Activated T-helper 2 cell treated with anti-CD3 and anti-CD28 coated beads, Interferon-gamma antibody, Interleukin-2, Interleukin-4, amounts not matched to agents 10 μg/mL and 5 μg/mL and 100 μg/mL, durations not matched to agents 14 hours and 24 hours and 36 hours (primary cell): ENCODE measurements around the gene AGBL3. TPM values are rescaled to one million over a fixed set of nuclear protein-coding genes. Genes with fewer than 3 reads are reported as not detected.
A peak's percentile ranks its signal among the peaks of the same experiment; 100 is the strongest.

ENCODE experiments used
- DNase-seq: peaks from one replicate; pipeline ENCODE4 v3.0.0; 2021; ENCODE audit warnings: low spot score
- H3K27ac Mint-ChIP-seq: one replicate; pipeline ENCODE4 v1.8.0; 2021; ENCODE audit warnings: mixed read lengths
- H3K27me3 Mint-ChIP-seq: one replicate; pipeline ENCODE4 v1.8.0; 2021; ENCODE audit warnings: low read depth, mixed read lengths
- H3K36me3 Mint-ChIP-seq: one replicate; pipeline ENCODE4 v1.8.0; 2021; ENCODE audit warnings: low read depth, mixed read lengths
- H3K4me1 Mint-ChIP-seq: one replicate; pipeline ENCODE4 v1.8.0; 2021; ENCODE audit warnings: low read depth, mixed read lengths
- H3K4me3 Mint-ChIP-seq: one replicate; pipeline ENCODE4 v1.8.0; 2021; ENCODE audit warnings: low read depth, mild to moderate bottlenecking, moderate library complexity, mixed read lengths
- H3K9me3 Mint-ChIP-seq: one replicate; pipeline ENCODE4 v1.8.0; 2021; ENCODE audit warnings: mixed read lengths
- intact Hi-C: fragments of 100-400 bp; cut with micrococcal nuclease; formaldehyde crosslinking; loops from one replicate; pipeline ENCODE4 v1.15.1; 2023
- total RNA-seq: library from RNA; stranded (reverse); gene quantifications from 2 replicates; pipeline ENCODE4 v1.2.3, GENCODE V29; 2022

The AGBL3 gene
- total RNA-seq, 1 donor from 2014 or later: 3.9 TPM

DNA sequence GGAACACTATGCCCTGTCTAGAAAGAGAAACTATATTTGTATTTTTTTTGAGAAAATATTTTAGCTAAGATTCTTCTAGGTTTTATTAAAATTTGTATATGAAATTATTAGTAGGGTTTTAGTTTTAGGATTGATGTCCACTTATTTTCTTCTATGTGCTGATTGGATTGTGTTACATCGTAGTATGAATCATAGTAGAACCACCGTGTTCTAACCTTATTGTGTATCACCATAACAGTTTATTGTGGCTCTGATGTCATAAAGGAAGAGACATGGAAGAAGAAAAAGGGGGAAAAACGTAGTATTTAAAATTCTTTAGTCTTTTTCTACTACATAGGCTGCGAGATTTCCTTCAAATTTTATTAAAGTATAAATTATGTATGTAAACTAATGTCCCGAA lies 1.9 kb downstream of the AGBL3 start:
- H3K27me3 Mint-ChIP-seq: no peaks in the 10 kb centered on the region
- no peak overlapping the region for H3K27ac Mint-ChIP-seq
- no peak for DNase-seq
- no peaks in the 10 kb centered on the region for H3K9me3 Mint-ChIP-seq
- peaks cover 28% of the 10 kb centered on the region for H3K36me3 Mint-ChIP-seq
- H3K4me3 Mint-ChIP-seq: no peak overlapping the region
- peaks cover 42% of the 10 kb centered on the region for H3K4me1 Mint-ChIP-seq
- intact Hi-C loops: loop anchor here (5.0 to 10.0 kb wide), 2 partner anchors 224 to 553 kb away; partner anchors contain the start of gene WDR91

DNA sequence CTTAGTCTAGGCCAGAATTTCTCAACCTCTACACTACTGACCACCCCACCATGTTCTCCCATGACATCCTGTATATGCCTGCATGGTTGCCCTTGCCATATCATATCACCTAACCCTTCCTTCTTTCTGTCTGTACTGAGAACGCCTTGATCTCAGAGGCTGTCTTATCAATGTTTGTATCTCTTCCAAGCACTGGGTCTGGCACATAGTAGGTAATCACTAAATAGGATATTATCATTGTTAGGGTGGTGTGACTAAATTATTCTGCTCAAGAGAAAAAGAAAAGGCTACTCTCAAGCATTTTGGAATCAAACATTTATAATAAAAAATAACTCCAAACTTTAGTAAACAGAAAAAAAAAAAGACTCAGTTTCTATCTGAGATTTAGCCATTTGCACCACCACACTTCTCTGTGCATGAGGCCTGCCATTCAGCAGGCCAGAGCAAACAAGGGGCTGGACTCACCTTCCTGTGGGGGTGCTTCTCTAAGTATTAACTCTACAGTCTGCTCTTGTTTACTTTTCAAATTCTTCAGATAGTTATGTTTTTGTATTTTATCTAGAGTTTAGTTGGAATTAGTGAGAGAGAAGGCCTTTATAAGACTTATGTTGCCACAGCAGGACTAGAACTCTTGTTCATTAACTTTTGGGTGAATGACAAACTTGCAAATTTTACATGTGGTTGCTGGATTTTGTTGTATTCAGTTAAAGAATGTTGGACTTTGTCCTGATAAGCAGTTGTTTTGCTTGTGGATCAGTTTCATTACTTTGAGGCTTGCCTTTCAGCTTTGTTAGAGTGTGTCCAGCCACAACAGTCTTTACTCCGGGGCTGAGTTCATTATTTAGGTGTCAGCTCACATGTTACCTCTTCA lies 5.4 kb downstream of the AGBL3 start:
- peaks cover 44% of the 10 kb centered on the region for H3K4me1 Mint-ChIP-seq
- intact Hi-C loops: no loop called here
- no peaks in the 10 kb centered on the region for H3K27me3 Mint-ChIP-seq
- peaks cover 42% of the 10 kb centered on the region for H3K36me3 Mint-ChIP-seq
- DNase-seq: no peak
- no peaks in the 10 kb centered on the region for H3K9me3 Mint-ChIP-seq
- H3K4me3 Mint-ChIP-seq: no peak overlapping the region
- H3K27ac Mint-ChIP-seq: no peak overlapping the region

GRCh38 chr7:134992626-134993179 lies 6.4 kb downstream of the AGBL3 start:
- H3K4me3 Mint-ChIP-seq: no peak overlapping the region
- DNase-seq: no peak
- no peaks in the 10 kb centered on the region for H3K9me3 Mint-ChIP-seq
- H3K27ac Mint-ChIP-seq: peak overlapping the region; percentile 64
- intact Hi-C loops: no loop called here
- peaks cover 39% of the 10 kb centered on the region for H3K4me1 Mint-ChIP-seq
- no peaks in the 10 kb centered on the region for H3K27me3 Mint-ChIP-seq
- H3K36me3 Mint-ChIP-seq: peaks cover 41% of the 10 kb centered on the region

- H3K27ac Mint-ChIP-seq: no peak overlapping the region
- peaks cover 36% of the 10 kb centered on the region for H3K4me1 Mint-ChIP-seq
- intact Hi-C loops: no loop called here
- no peaks in the 10 kb centered on the region for H3K9me3 Mint-ChIP-seq
- no peak for DNase-seq
- H3K27me3 Mint-ChIP-seq: no peaks in the 10 kb centered on the region
- no peak overlapping the region for H3K4me3 Mint-ChIP-seq
- H3K36me3 Mint-ChIP-seq: peaks cover 38% of the 10 kb centered on the region
These were observed 7.7 kb downstream of the AGBL3 start for GRCh38 chr7:134993877-134994456.

GRCh38 chr7:134995239-134996096 lies 9.2 kb downstream of the AGBL3 start:
- Mint-ChIP-seq H3K36me3 (peaks cover 28% of the 10 kb centered on the region), H3K4me1 (peaks cover 29% of the 10 kb centered on the region)

DNA sequence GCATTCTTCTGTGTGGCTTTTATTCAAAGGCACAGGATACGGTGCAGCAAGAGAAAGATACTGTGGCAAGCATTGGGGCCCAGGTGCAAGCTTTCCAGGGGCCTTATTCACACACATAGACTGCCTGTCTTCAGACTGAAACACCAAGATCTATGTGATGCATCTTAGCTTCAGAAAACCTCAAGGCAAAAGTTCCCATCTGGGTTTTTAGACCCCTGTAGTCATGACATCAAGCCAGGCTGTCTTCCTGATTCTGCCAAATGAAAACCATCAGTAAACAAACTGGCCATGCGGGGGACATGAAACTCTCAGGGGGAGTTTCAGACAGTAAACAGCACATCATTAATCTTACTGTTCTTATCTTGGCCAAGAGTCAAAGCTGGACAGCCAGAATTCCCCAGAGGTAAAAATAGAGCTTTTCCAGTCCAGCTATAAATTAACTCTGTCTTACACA lies 9.8 kb downstream of the AGBL3 start:
- Mint-ChIP-seq H3K4me3 (no peak overlapping the region), H3K4me1 (peaks cover 23% of the 10 kb centered on the region), H3K27me3 (no peaks in the 10 kb centered on the region), H3K27ac (no peak overlapping the region), H3K36me3 (peaks cover 23% of the 10 kb centered on the region), H3K9me3 (no peaks in the 10 kb centered on the region)
- intact Hi-C loops: no loop called here
- DNase-seq: no peak

More at GRCh38 chr7:134995239-134996096, 9.2 kb downstream of the AGBL3 start:
- no peaks in the 10 kb centered on the region for H3K27me3 Mint-ChIP-seq
- H3K9me3 Mint-ChIP-seq: no peaks in the 10 kb centered on the region
- intact Hi-C loops: no loop called here
- H3K27ac Mint-ChIP-seq: no peak overlapping the region
- no peak overlapping the region for H3K4me3 Mint-ChIP-seq
- DNase-seq: no peak

GRCh38 chr7:134997214-134997885 lies 11.0 kb downstream of the AGBL3 start:
- H3K9me3 Mint-ChIP-seq: no peaks in the 10 kb centered on the region
- no peak overlapping the region for H3K4me3 Mint-ChIP-seq
- peaks cover 16% of the 10 kb centered on the region for H3K4me1 Mint-ChIP-seq
- H3K27ac Mint-ChIP-seq: no peak overlapping the region
- H3K36me3 Mint-ChIP-seq: peaks cover 18% of the 10 kb centered on the region
- H3K27me3 Mint-ChIP-seq: no peaks in the 10 kb centered on the region
- no peak for DNase-seq
- intact Hi-C loops: no loop called here

GRCh38 chr7:134999136-134999535 lies 12.8 kb downstream of the AGBL3 start:
- Mint-ChIP-seq H3K36me3 (peaks cover 12% of the 10 kb centered on the region), H3K9me3 (no peaks in the 10 kb centered on the region), H3K4me3 (no peak overlapping the region), H3K27ac (no peak overlapping the region), H3K27me3 (no peaks in the 10 kb centered on the region), H3K4me1 (peaks cover 9% of the 10 kb centered on the region)
- intact Hi-C loops: no loop called here
- no peak for DNase-seq

GRCh38 chr7:135001390-135002165 lies 15.3 kb downstream of the AGBL3 start:
- intact Hi-C loops: no loop called here
- peaks cover under 1% of the 10 kb centered on the region for H3K27me3 Mint-ChIP-seq

DNA sequence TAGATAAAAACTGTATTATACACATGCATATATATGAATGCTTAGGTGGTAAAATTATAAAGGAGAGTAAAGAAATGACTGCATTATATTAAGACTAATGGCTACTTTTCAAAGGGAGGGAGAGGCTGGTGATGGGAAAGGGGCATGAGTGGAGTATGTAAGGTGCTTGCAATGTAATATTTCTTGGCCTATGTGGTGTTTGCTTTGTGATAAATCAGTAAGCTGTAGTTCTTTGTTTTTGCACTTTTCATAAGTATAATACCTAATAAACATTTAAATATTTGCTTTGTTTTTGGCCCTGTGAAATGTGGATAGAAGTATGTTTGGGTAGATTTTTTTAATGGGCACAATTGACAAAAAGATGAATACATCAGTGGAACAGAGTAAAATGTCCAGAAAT lies 25.9 kb downstream of the AGBL3 start:
- intact Hi-C loops: no loop called here
- Mint-ChIP-seq H3K27me3 (peaks cover 4% of the 10 kb centered on the region), H3K4me3 (no peak overlapping the region), H3K4me1 (no peaks in the 10 kb centered on the region), H3K9me3 (no peaks in the 10 kb centered on the region), H3K27ac (no peak overlapping the region), H3K36me3 (no peaks in the 10 kb centered on the region)
- no peak for DNase-seq

More at GRCh38 chr7:135001390-135002165, 15.3 kb downstream of the AGBL3 start:
- Mint-ChIP-seq H3K36me3 (no peaks in the 10 kb centered on the region), H3K27ac (no peak overlapping the region), H3K4me1 (no peaks in the 10 kb centered on the region), H3K9me3 (no peaks in the 10 kb centered on the region), H3K4me3 (no peak overlapping the region)
- no peak for DNase-seq

DNA sequence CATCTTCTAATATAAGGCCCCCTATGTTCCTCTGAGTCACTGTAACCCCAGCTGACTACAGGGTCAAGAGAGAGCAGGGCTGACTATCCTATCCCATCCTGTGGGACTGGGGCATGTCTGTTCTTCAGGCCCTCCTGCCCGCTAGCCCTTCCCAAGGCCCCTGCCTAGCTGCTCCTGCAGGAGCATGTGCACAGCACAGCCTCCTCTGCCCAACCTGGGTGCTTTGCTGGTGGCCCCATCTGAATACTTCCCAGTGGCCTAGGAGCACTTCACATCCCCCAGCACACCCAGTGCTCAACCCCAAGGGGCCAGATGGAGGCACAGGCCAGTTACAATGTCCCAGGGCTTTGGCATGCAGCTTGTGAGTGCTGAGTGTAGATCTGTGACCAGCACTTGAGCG lies 37.3 kb downstream of the AGBL3 start:
- intact Hi-C loops: no loop called here
- no peak overlapping the region for H3K27ac Mint-ChIP-seq
- peaks cover 9% of the 10 kb centered on the region for H3K9me3 Mint-ChIP-seq
- H3K36me3 Mint-ChIP-seq: no peaks in the 10 kb centered on the region
- no peaks in the 10 kb centered on the region for H3K27me3 Mint-ChIP-seq
- no peak for DNase-seq
- no peaks in the 10 kb centered on the region for H3K4me1 Mint-ChIP-seq
- no peak overlapping the region for H3K4me3 Mint-ChIP-seq
